Neural crest cell (in vitro differentiated cells): ENCODE measurements around the gene UNC79. TPM values are rescaled to one million over a fixed set of nuclear protein-coding genes. Genes with fewer than 3 reads are reported as not detected.

Experiments used
- DNase-seq: peaks from one replicate; pipeline ENCODE4 v3.0.0; 2021; ENCODE audit warnings: low read depth, mixed read lengths, low spot score
- H3K27ac Mint-ChIP-seq: one replicate; pipeline ENCODE4 v1.8.0; 2021; ENCODE audit warnings: mild to moderate bottlenecking, mixed read lengths; ENCODE audit not compliant: unreplicated experiment
- H3K27me3 Mint-ChIP-seq: 2 replicates; pipeline ENCODE4 v1.8.0; 2021; ENCODE audit warnings: low read depth, mild to moderate bottlenecking, mixed read lengths
- H3K36me3 Mint-ChIP-seq: 2 replicates; pipeline ENCODE4 v1.8.0; 2021; ENCODE audit warnings: low read depth, mild to moderate bottlenecking, mixed read lengths
- H3K4me1 Mint-ChIP-seq: 2 replicates; pipeline ENCODE4 v1.8.0; 2021; ENCODE audit warnings: mixed read lengths
- H3K4me3 Mint-ChIP-seq: one replicate; pipeline ENCODE4 v1.8.0; 2021; ENCODE audit warnings: mild to moderate bottlenecking, mixed read lengths
- H3K9me3 Mint-ChIP-seq: 2 replicates; pipeline ENCODE4 v1.8.0; 2021; ENCODE audit warnings: mixed read lengths
- CTCF ChIP-seq: fragments of 200-600 bp; sonication (generic); conservative IDR thresholded peaks from 2 replicates; pipeline ENCODE4 v1.5.0; 2021; ENCODE audit warnings: antibody characterized with exemption, mild to moderate bottlenecking
- total RNA-seq: library from RNA; stranded (reverse); gene quantifications from 2 replicates; pipeline ENCODE4 v1.2.1, GENCODE V29; 2021

Gene UNC79
- total RNA-seq, 1 donor from 2014 or later = 2.2 TPM

- H3K36me3 Mint-ChIP-seq = no peaks in the 10 kb centered on the region
- no peak for DNase-seq
- peaks cover 3% of the 10 kb centered on the region for H3K9me3 Mint-ChIP-seq
- no peak overlapping the region for H3K4me3 Mint-ChIP-seq
- TF ChIP-seq CTCF = no peak
- peaks cover 6% of the 10 kb centered on the region for H3K27me3 Mint-ChIP-seq
- H3K4me1 Mint-ChIP-seq = no peaks in the 10 kb centered on the region
- H3K27ac Mint-ChIP-seq = no peak overlapping the region
These were observed 214.5 kb downstream of the UNC79 start for GRCh38 chr14:93645200-93645599.

GRCh38 chr14:93648440-93649168 is 217.9 kb downstream of the UNC79 start:
- TF ChIP-seq CTCF = peak; percentile 60
- Mint-ChIP-seq H3K36me3 (no peaks in the 10 kb centered on the region), H3K4me3 (no peak overlapping the region), H3K27me3 (peaks cover 6% of the 10 kb centered on the region), H3K9me3 (no peaks in the 10 kb centered on the region), H3K4me1 (no peaks in the 10 kb centered on the region), H3K27ac (no peak overlapping the region)
- DNase-seq = no peak

GRCh38 chr14:93654599-93654998 is 223.9 kb downstream of the UNC79 start:
- Mint-ChIP-seq H3K4me1 (peaks cover 6% of the 10 kb centered on the region), H3K4me3 (no peak overlapping the region), H3K9me3 (no peaks in the 10 kb centered on the region), H3K36me3 (no peaks in the 10 kb centered on the region), H3K27ac (no peak overlapping the region), H3K27me3 (peaks cover 2% of the 10 kb centered on the region)
- TF ChIP-seq CTCF = no peak
- no peak for DNase-seq

- peak; percentile 44 for DNase-seq
- Mint-ChIP-seq H3K4me1 (peaks cover 6% of the 10 kb centered on the region), H3K27me3 (no peaks in the 10 kb centered on the region), H3K27ac (no peak overlapping the region), H3K9me3 (no peaks in the 10 kb centered on the region), H3K36me3 (no peaks in the 10 kb centered on the region), H3K4me3 (no peak overlapping the region)
- peak; percentile 80 for TF ChIP-seq CTCF
These were observed 224.5 kb downstream of the UNC79 start for GRCh38 chr14:93655078-93655750.

GRCh38 chr14:93657875-93658274 is 227.1 kb downstream of the UNC79 start:
- no peak for DNase-seq
- Mint-ChIP-seq H3K9me3 (no peaks in the 10 kb centered on the region), H3K27me3 (no peaks in the 10 kb centered on the region), H3K36me3 (no peaks in the 10 kb centered on the region), H3K27ac (no peak overlapping the region), H3K4me3 (no peak overlapping the region), H3K4me1 (peaks cover 6% of the 10 kb centered on the region)
- TF ChIP-seq CTCF = no peak
